H9 (cell line): Measurements from ENCODE around the gene ZNF681. TPM values are rescaled to one million over a fixed set of nuclear protein-coding genes. Genes with fewer than 3 reads are reported as not detected.
A peak's percentile ranks its signal among the peaks of the same experiment; 100 is the strongest.
"Not testable (repeated sequence)": the region's sequence is repeated elsewhere in the genome, so short reads cannot be mapped to it uniquely, and the experiment has no call there.

Experiments used
- DNase-seq: peaks from one replicate; pipeline ENCODE4 v3.0.0-alpha.2; 2017
- H2AFZ ChIP-seq: one replicate; pipeline ENCODE4 v1.6.1; 2013; ENCODE audit warnings: mild to moderate bottlenecking, low read length, control low read depth, moderate library complexity
- H2AK5ac ChIP-seq: 2 replicates; pipeline ENCODE4 v1.6.1; 2013; ENCODE audit warnings: low read length, control low read depth, mixed read lengths; ENCODE audit not compliant: insufficient read length
- H2BK120ac ChIP-seq: one replicate; pipeline ENCODE4 v1.6.1; 2013; ENCODE audit warnings: low read depth, mild to moderate bottlenecking, low read length, control low read depth, inconsistent platforms; ENCODE audit not compliant: poor library complexity, severe bottlenecking
- H2BK12ac ChIP-seq: 2 replicates; pipeline ENCODE4 v1.6.1; 2013; ENCODE audit warnings: low read length, control low read depth, mixed read lengths, low read depth; ENCODE audit not compliant: insufficient read length
- H2BK15ac ChIP-seq: 2 replicates; pipeline ENCODE4 v1.6.1; 2013; ENCODE audit warnings: low read depth, low read length, control low read depth
- H2BK20ac ChIP-seq: one replicate; pipeline ENCODE4 v1.6.1; 2013; ENCODE audit warnings: low read depth, mild to moderate bottlenecking, low read length, control low read depth, inconsistent platforms; ENCODE audit not compliant: poor library complexity, severe bottlenecking
- H2BK5ac ChIP-seq: 2 replicates; pipeline ENCODE4 v1.6.1; 2013; ENCODE audit warnings: low read length, control low read depth, mixed read lengths; ENCODE audit not compliant: insufficient read length
- H3K14ac ChIP-seq: 2 replicates; pipeline ENCODE4 v1.6.1; 2013; ENCODE audit warnings: low read length, control low read depth; ENCODE audit not compliant: insufficient read depth
- H3K18ac ChIP-seq: 2 replicates; pipeline ENCODE4 v1.6.1; 2013; ENCODE audit warnings: low read depth, mild to moderate bottlenecking, mixed read lengths, low read length, control low read depth; ENCODE audit not compliant: insufficient read length
- H3K23ac ChIP-seq: 2 replicates; pipeline ENCODE4 v1.6.1; 2013; ENCODE audit warnings: low read length, control low read depth, mixed read lengths, low read depth; ENCODE audit not compliant: insufficient read length
- H3K23me2 ChIP-seq: 2 replicates; pipeline ENCODE4 v1.6.1; 2013; ENCODE audit warnings: low read depth, mild to moderate bottlenecking, mixed read lengths, low read length, control low read depth; ENCODE audit not compliant: insufficient read length, poor library complexity, severe bottlenecking
- H3K27ac ChIP-seq: 2 replicates; pipeline ENCODE4 v1.5.1; 2013; ENCODE audit warnings: low read length, control low read depth, mixed read lengths, low read depth; ENCODE audit not compliant: insufficient read length
- H3K27me3 ChIP-seq: 2 replicates; pipeline ENCODE4 v1.6.1; 2013; ENCODE audit warnings: low read length, control low read depth, inconsistent platforms; ENCODE audit not compliant: insufficient read depth
- H3K4ac ChIP-seq: 2 replicates; pipeline ENCODE4 v1.6.1; 2013; ENCODE audit warnings: low read depth, mild to moderate bottlenecking, control low read depth, inconsistent platforms, low read length, moderate library complexity
- H3K4me1 ChIP-seq: 2 replicates; pipeline ENCODE4 v1.6.1; 2013; ENCODE audit warnings: low read length, control low read depth, inconsistent platforms; ENCODE audit not compliant: insufficient read depth
- H3K4me2 ChIP-seq: 2 replicates; pipeline ENCODE4 v1.6.1; 2013; ENCODE audit warnings: low read length, control low read depth, mixed read lengths; ENCODE audit not compliant: insufficient read length, insufficient read depth
- H3K56ac ChIP-seq: 2 replicates; pipeline ENCODE4 v1.6.1; 2013; ENCODE audit warnings: low read depth, mild to moderate bottlenecking, mixed read lengths, low read length, control low read depth; ENCODE audit not compliant: insufficient read length
- H3K79me1 ChIP-seq: 2 replicates; pipeline ENCODE4 v1.6.1; 2013; ENCODE audit warnings: low read depth, mild to moderate bottlenecking, moderate library complexity, low read length, control low read depth, inconsistent platforms; ENCODE audit not compliant: insufficient read depth, poor library complexity, severe bottlenecking
- H3K79me2 ChIP-seq: 2 replicates; pipeline ENCODE4 v1.6.1; 2013; ENCODE audit warnings: low read length, control low read depth, inconsistent platforms; ENCODE audit not compliant: insufficient read depth
- H3K9ac ChIP-seq: 2 replicates; pipeline ENCODE4 v1.6.1; 2013; ENCODE audit warnings: low read length, control low read depth, mixed read lengths; ENCODE audit not compliant: insufficient read length; ENCODE audit errors: extremely low read depth
- H3K9me3 ChIP-seq: one replicate; pipeline ENCODE4 v1.6.1; 2013; ENCODE audit warnings: low read depth, low read length, inconsistent platforms; ENCODE audit not compliant: control insufficient read depth
- H3T11ph ChIP-seq: one replicate; pipeline ENCODE4 v1.6.1; 2013; ENCODE audit warnings: mild to moderate bottlenecking, low read length, control low read depth, inconsistent platforms
- H4K20me1 ChIP-seq: one replicate; pipeline ENCODE4 v1.6.1; 2013; ENCODE audit not compliant: control insufficient read depth, insufficient read length, insufficient read depth
- H4K5ac ChIP-seq: 2 replicates; pipeline ENCODE4 v1.6.1; 2013; ENCODE audit warnings: low read depth, mild to moderate bottlenecking, mixed read lengths, low read length, control low read depth; ENCODE audit not compliant: insufficient read length
- H4K8ac ChIP-seq: replicated peaks from 2 replicates; pipeline ENCODE4 v1.6.1; 2013; ENCODE audit warnings: low read length, control low read depth, mixed read lengths, low read depth; ENCODE audit not compliant: insufficient read length
- H4K91ac ChIP-seq: 2 replicates; pipeline ENCODE4 v1.6.1; 2013; ENCODE audit warnings: low read depth, mild to moderate bottlenecking, moderate library complexity, mixed read lengths, low read length, control low read depth; ENCODE audit not compliant: insufficient read length
- H3K27ac Mint-ChIP-seq, 3 experiments: 2 replicates in 2 of 3; 3 replicates in 1 of 3; pipeline ENCODE4 v1.8.0; 2020 to 2021; ENCODE audit warnings: mixed read lengths in 3 of 3, mild to moderate bottlenecking in 1 of 3, moderate library complexity in 1 of 3
- H3K27me3 Mint-ChIP-seq: 2 replicates; pipeline ENCODE4 v1.8.0; 2021; ENCODE audit warnings: low read depth, mild to moderate bottlenecking, moderate library complexity, mixed read lengths
- H3K36me3 Mint-ChIP-seq, 3 experiments: 2 replicates in 2 of 3; 3 replicates in 1 of 3; pipeline ENCODE4 v1.8.0; 2020 to 2021; ENCODE audit warnings: low read depth in 3 of 3, mixed read lengths in 3 of 3; ENCODE audit not compliant: insufficient read depth in 1 of 3
- H3K4me1 Mint-ChIP-seq, 2 experiments: 2 replicates each; pipeline ENCODE4 v1.8.0; 2020; ENCODE audit warnings: mixed read lengths in 2 of 2
- H3K4me3 Mint-ChIP-seq, 2 experiments: 2 replicates in 1 of 2; 3 replicates in 1 of 2; pipeline ENCODE4 v1.8.0; 2020 to 2021; ENCODE audit warnings: mild to moderate bottlenecking in 2 of 2, mixed read lengths in 2 of 2, moderate library complexity in 1 of 2
- H3K9me3 Mint-ChIP-seq, 2 experiments: 2 replicates in 1 of 2; 3 replicates in 1 of 2; pipeline ENCODE4 v1.8.0; 2020; ENCODE audit warnings: mild to moderate bottlenecking in 2 of 2, mixed read lengths in 2 of 2, moderate library complexity in 1 of 2
- WGBS: extraction: QIAGEN DNeasy Blood & Tissue Kit; methylation state at CpG from one replicate; pipeline ENCODE4 v1.1.7; 2013; ENCODE audit warnings: missing lambda C conversion rate, low lambda C conversion rate, mixed read lengths; ENCODE audit not compliant: insufficient read length; ENCODE audit errors: extremely low coverage; 5-methylcytosine and 5-hydroxymethylcytosine counted together
- total RNA-seq: library from RNA; stranded (reverse); gene quantifications from 2 replicates; pipeline ENCODE4 v1.2.1, GENCODE V29; 2021

ZNF681 gene
- total RNA-seq, 1 experiment from 2014 or later, result 10.4 TPM

DNA sequence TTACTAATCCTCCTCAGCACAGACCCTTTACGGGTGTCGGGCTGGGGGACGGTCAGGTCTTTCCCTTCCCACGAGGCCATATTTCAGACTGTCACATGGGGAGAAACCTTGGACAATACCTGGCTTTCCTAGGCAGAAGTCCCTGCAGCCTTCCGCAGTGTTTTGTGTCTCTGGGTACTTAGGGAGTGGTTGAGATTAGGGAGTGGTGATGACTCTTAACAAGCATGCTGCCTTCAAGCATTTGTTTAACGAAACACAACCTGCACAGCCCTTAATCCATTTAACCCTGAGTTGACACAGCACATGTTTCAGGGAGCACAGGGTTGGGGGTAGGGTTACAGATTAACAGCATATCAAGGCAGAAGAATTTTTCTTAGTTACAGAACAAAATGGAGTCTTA is 34.5 kb downstream of the ZNF681 start:
- H3K4me1 ChIP-seq, H3K4me2 ChIP-seq, H2AFZ ChIP-seq, H2BK120ac ChIP-seq, H2BK5ac ChIP-seq, H4K91ac ChIP-seq, H3K27me3 Mint-ChIP-seq, H3K56ac ChIP-seq, H2AK5ac ChIP-seq, H3K9me3 ChIP-seq, H3K27me3 ChIP-seq, H2BK12ac ChIP-seq, H3K9ac ChIP-seq, H3K4me3 Mint-ChIP-seq, H3K79me2 ChIP-seq, H3K23me2 ChIP-seq, H3T11ph ChIP-seq, H2BK20ac ChIP-seq, DNase-seq, H3K18ac ChIP-seq, H3K4ac ChIP-seq, H3K79me1 ChIP-seq, H3K14ac ChIP-seq, H4K20me1 ChIP-seq, H3K27ac ChIP-seq, H2BK15ac ChIP-seq, H3K36me3 Mint-ChIP-seq, H4K8ac ChIP-seq, H4K5ac ChIP-seq, H3K23ac ChIP-seq, H3K9me3 Mint-ChIP-seq: not testable (repeated sequence)
- peaks cover 23 to 31% of the 10 kb centered on the region in 2 experiments for H3K4me1 Mint-ChIP-seq
- peak overlapping the region in 1 of 3 experiments; percentile 34; a peak in 1 of 7 replicates for H3K27ac Mint-ChIP-seq
- no CpG with 5 or more reads among the region's 6 CpGs for WGBS
